Neural progenitor cell (in vitro differentiated cells): ENCODE measurements around the gene DEPDC7.

Source experiments
- CTCF ChIP-seq: fragments of 200-600 bp; sonication (generic); IDR thresholded peaks from 2 replicates; pipeline ENCODE4 v1.5.1; 2017; ENCODE audit warnings: antibody characterized with exemption, mild to moderate bottlenecking
- EZH2 ChIP-seq: fragments of 200-600 bp; sonication (generic); IDR thresholded peaks from 2 replicates; pipeline ENCODE4 v1.6.1; 2017; ENCODE audit warnings: antibody characterized with exemption, mild to moderate bottlenecking, moderate library complexity
- EZH2phosphoT487 ChIP-seq: fragments of 200-600 bp; sonication (generic); IDR thresholded peaks from 2 replicates; pipeline ENCODE4 v1.6.1; 2017; ENCODE audit warnings: antibody characterized with exemption

- TF ChIP-seq CTCF = no peak
- TF ChIP-seq EZH2 = no peak
- TF ChIP-seq EZH2phosphoT487 = no peak
These were observed 47.7 kb downstream of the DEPDC7 start for GRCh38 chr11:33063326-33063881.
